HCT116 (cell line): ENCODE results near the gene CLIC5. TPM values are rescaled to one million over a fixed set of nuclear protein-coding genes. Genes with fewer than 3 reads are reported as not detected.

Source experiments
- ATAC-seq: fragments of 200-7000 bp; cut with Tn5 transposase; 2 replicates; pipeline ENCODE4 v1.9.1; 2020; ENCODE audit warnings: mild to moderate bottlenecking, moderate library complexity
- BruUV-seq: library from RNA; stranded (reverse); fragments of 400-500 nt; replicated peaks from 2 replicates; lab custom pipeline; 2021; lab: Mats Ljungman, UMichigan
- CTCF ChIA-PET: fragments of 300-600 bp; sonication (Branson Sonifier 250); formaldehyde crosslinking; loops from one replicate; lab custom pipeline; 2021; ENCODE audit warnings: antibody characterized with exemption; lab: Charles Lee
- POLR2A ChIA-PET: fragments of 300-600, 350-600 bp; sonication (Branson Sonifier 250); formaldehyde crosslinking; loops from one replicate; lab custom pipeline; 2021; ENCODE audit warnings: antibody characterized with exemption; lab: Charles Lee
- RAD21 ChIA-PET, 2 experiments: fragments of 300-600 bp; sonication (Branson Sonifier 250); formaldehyde crosslinking; loops; one replicate each; lab custom pipeline; 2023; ENCODE audit warnings: low total read pairs in 2 of 2; ENCODE audit not compliant: uncharacterized antibody in 2 of 2, unreplicated experiment in 2 of 2, low non-redundant PET in 1 of 2; lab: Charles Lee
- DNase-seq: peaks from one replicate; pipeline ENCODE4 v3.0.0-alpha.2; 2010; ENCODE audit warnings: low read depth, low spot score
- H2AFZ ChIP-seq: fragments of 200-600 bp; shearing (Covaris generic), sonication (generic); 2 replicates; pipeline ENCODE4 v1.6.1; 2017; ENCODE audit warnings: low read depth, mixed run types, mixed read lengths, antibody characterized with exemption, low read length; ENCODE audit not compliant: poor library complexity, severe bottlenecking
- H3K27ac ChIP-seq: 2 replicates; pipeline ENCODE4 v1.5.1; 2012; ENCODE audit warnings: low read depth, low read length
- H3K27me3 ChIP-seq: fragments of 200-600 bp; sonication (generic); 2 replicates; pipeline ENCODE4 v1.6.1; 2016; ENCODE audit warnings: mixed run types, low read length, mixed read lengths; ENCODE audit not compliant: insufficient read depth
- H3K36me3 ChIP-seq, 2 experiments: fragments of 200-500 bp in 1 of 2; fragments of 200-600 bp in 1 of 2; sonication (Bioruptor generic) in 1 of 2; sonication (generic) in 1 of 2; 2 replicates each; pipeline versions ENCODE4 v1.5.1 to v1.6.1; 2014 to 2016; ENCODE audit warnings: low read length in 2 of 2, inconsistent platforms in 1 of 2, mixed read lengths in 1 of 2, mixed run types in 1 of 2; ENCODE audit not compliant: insufficient read depth in 2 of 2, control insufficient read depth in 1 of 2
- H3K4me1 ChIP-seq, 2 experiments: fragments of 200-600 bp in 1 of 2; sonication (generic) in 1 of 2; 2 replicates each; pipeline versions ENCODE4 v1.5.1 to v1.6.1; 2012 to 2017; ENCODE audit warnings: low read length in 2 of 2, inconsistent platforms in 1 of 2, mild to moderate bottlenecking in 1 of 2, mixed read lengths in 1 of 2, mixed run types in 1 of 2, moderate library complexity in 1 of 2; ENCODE audit not compliant: insufficient read depth in 2 of 2, control insufficient read depth in 1 of 2
- H3K4me2 ChIP-seq: fragments of 200-600 bp; sonication (generic); 2 replicates; pipeline ENCODE4 v1.6.1; 2017; ENCODE audit warnings: mixed run types, low read length, mixed read lengths
- H3K4me3 ChIP-seq, 2 experiments: fragments of 200-600 bp in 1 of 2; sonication (generic) in 1 of 2; replicated peaks in 1 of 2; 2 replicates each; pipeline ENCODE4 v1.5.1; 2011 to 2016; ENCODE audit warnings: low read length in 2 of 2, control low read depth in 1 of 2, low read depth in 1 of 2, mild to moderate bottlenecking in 1 of 2, mixed read lengths in 1 of 2, mixed run types in 1 of 2
- H3K79me2 ChIP-seq: fragments of 200-600 bp; sonication (generic); 2 replicates; pipeline ENCODE4 v1.6.1; 2017; ENCODE audit warnings: mild to moderate bottlenecking, mixed run types, low read length, moderate library complexity, mixed read lengths; ENCODE audit not compliant: insufficient read depth
- H3K9ac ChIP-seq: fragments of 200-600 bp; sonication (generic); 2 replicates; pipeline ENCODE4 v1.6.1; 2016; ENCODE audit warnings: low read length, mixed read lengths
- H3K9me2 ChIP-seq: fragments of 200-600 bp; sonication (generic), shearing (Covaris generic); 2 replicates; pipeline ENCODE4 v1.6.1; 2017; ENCODE audit warnings: mixed run types, mild to moderate bottlenecking, moderate library complexity; ENCODE audit not compliant: insufficient read depth
- H3K9me3 ChIP-seq, 2 experiments: fragments of 200-500 bp in 1 of 2; fragments of 200-600 bp in 1 of 2; sonication (Bioruptor generic) in 1 of 2; sonication (generic) in 1 of 2; 2 replicates each; pipeline ENCODE4 v1.6.1; 2014 to 2017; ENCODE audit warnings: low read length in 2 of 2, mixed read lengths in 2 of 2, inconsistent platforms in 1 of 2, low read depth in 1 of 2, mild to moderate bottlenecking in 1 of 2, mixed run types in 1 of 2, moderate library complexity in 1 of 2; ENCODE audit not compliant: control insufficient read depth in 1 of 2, insufficient read depth in 1 of 2
- H4K20me1 ChIP-seq: fragments of 200-600 bp; sonication (generic), shearing (Covaris generic); 2 replicates; pipeline ENCODE4 v1.6.1; 2017; ENCODE audit warnings: mixed run types, mild to moderate bottlenecking, moderate library complexity; ENCODE audit not compliant: insufficient read depth
- CEBPB ChIP-seq: IDR thresholded peaks from 2 replicates; pipeline ENCODE4 v1.6.1; 2012; ENCODE audit warnings: low read depth
- MAX ChIP-seq: IDR thresholded peaks from 2 replicates; pipeline ENCODE4 v1.6.1; 2012
- POLR2A ChIP-seq: IDR thresholded peaks from 2 replicates; pipeline ENCODE4 v1.7.0; 2011; ENCODE audit warnings: borderline replicate concordance; ENCODE audit not compliant: insufficient read depth, insufficient read length; ENCODE audit errors: extremely low read depth
- POLR2AphosphoS5 ChIP-seq: IDR thresholded peaks from 2 replicates; pipeline ENCODE4 v1.6.1; 2011; ENCODE audit warnings: mild to moderate bottlenecking, low read depth, low read length, moderate library complexity
- REST ChIP-seq: IDR thresholded peaks from 2 replicates; pipeline ENCODE4 v1.6.1; 2012; ENCODE audit warnings: low read depth
- SIN3A ChIP-seq: IDR thresholded peaks from 2 replicates; pipeline ENCODE4 v1.6.1; 2012; ENCODE audit warnings: low read depth
- SRF ChIP-seq: IDR thresholded peaks from 2 replicates; pipeline ENCODE4 v1.6.1; 2012; ENCODE audit warnings: low read depth
- YY1 ChIP-seq: IDR thresholded peaks from 2 replicates; pipeline ENCODE4 v1.6.1; 2011; ENCODE audit warnings: low read length, low read depth, moderate library complexity, mild to moderate bottlenecking; ENCODE audit not compliant: insufficient replicate concordance; ENCODE audit errors: extremely low read depth
- ZFX ChIP-seq: fragments of 450-650 bp; IDR thresholded peaks from 2 replicates; pipeline ENCODE4 v1.6.1; 2017
- intact Hi-C: fragments of 100-400 bp; cut with micrococcal nuclease; formaldehyde crosslinking; loops from 2 replicates; pipeline ENCODE4 v1.10.0; 2022
- total RNA-seq: library from RNA; stranded (reverse); gene quantifications from one replicate; pipeline ENCODE4 v1.2.1, GENCODE V29; 2021; ENCODE audit not compliant: unreplicated experiment

CLIC5 gene
- total RNA-seq, 1 experiment from 2014 or later: 0.20 TPM

- H3K9ac ChIP-seq: no peak overlapping the region
- ChIA-PET CTCF (no interaction called here), RAD21 (no interaction called here), POLR2A (no interaction called here)
- intact Hi-C loops: no loop called here
- H2AFZ ChIP-seq: no peak overlapping the region
- no peaks in the 10 kb centered on the region for H3K36me3 ChIP-seq
- H4K20me1 ChIP-seq: no peaks in the 10 kb centered on the region
- H3K79me2 ChIP-seq: no peaks in the 10 kb centered on the region
- H3K4me1 ChIP-seq: no peaks in the 10 kb centered on the region
- no peaks in the 10 kb centered on the region for H3K27me3 ChIP-seq
- no peak for TF ChIP-seq REST
- no peak for TF ChIP-seq CEBPB
- TF ChIP-seq SRF: no peak
- TF ChIP-seq ZFX: no peak
- no peak for TF ChIP-seq SIN3A
- TF ChIP-seq POLR2AphosphoS5: no peak
- TF ChIP-seq MAX: no peak
- TF ChIP-seq YY1: no peak
- TF ChIP-seq POLR2A: no peak
- H3K4me3 ChIP-seq: no peak overlapping the region
- H3K9me2 ChIP-seq: no peaks in the 10 kb centered on the region
- no peak overlapping the region for H3K27ac ChIP-seq
- BruUV-seq: no TSS peak
- ATAC-seq: no peak
- H3K9me3 ChIP-seq: no peaks in the 10 kb centered on the region
- no peak overlapping the region for H3K4me2 ChIP-seq
- DNase-seq: no peak
Observed at GRCh38 chr6:45880676-45881075, 135.0 kb downstream of the CLIC5 start.
